Liver (tissue), 9 donors: ENCODE results near the gene SF3B6. TPM values are rescaled to one million over a fixed set of nuclear protein-coding genes. Genes with fewer than 3 reads are reported as not detected.

Experiments
- DNase-seq: peaks from one replicate; pipeline ENCODE4 v3.0.0-alpha.2; 2017; ENCODE audit warnings: low spot score
- H3K27ac ChIP-seq, 2 donors: one replicate each; pipeline ENCODE4 v1.7.0; 2013; ENCODE audit warnings: inconsistent platforms in 2 of 2, low read length in 2 of 2, control low read depth in 1 of 2, low read depth in 1 of 2, mild to moderate bottlenecking in 1 of 2
- H3K27me3 ChIP-seq, 4 donors: one replicate each; pipeline versions ENCODE4 v1.6.1 to v1.7.0; 2013; ENCODE audit warnings: low read length in 3 of 4, inconsistent platforms in 1 of 4, mild to moderate bottlenecking in 1 of 4, moderate library complexity in 1 of 4; ENCODE audit not compliant: control insufficient read depth in 4 of 4, insufficient read depth in 4 of 4
- H3K36me3 ChIP-seq, 4 donors: one replicate each; pipeline versions ENCODE4 v1.6.1 to v1.7.0; 2013; ENCODE audit warnings: low read length in 3 of 4, mild to moderate bottlenecking in 3 of 4, low read depth in 1 of 4, moderate library complexity in 1 of 4; ENCODE audit not compliant: control insufficient read depth in 4 of 4, insufficient read depth in 3 of 4
- H3K4me1 ChIP-seq, 4 donors: one replicate each; pipeline versions ENCODE4 v1.6.1 to v1.7.0; 2013; ENCODE audit warnings: low read length in 3 of 4, mild to moderate bottlenecking in 3 of 4, moderate library complexity in 1 of 4; ENCODE audit not compliant: control insufficient read depth in 4 of 4, insufficient read depth in 4 of 4
- H3K4me3 ChIP-seq, 3 donors: one replicate each; pipeline versions ENCODE4 v1.6.1 to v1.7.0; 2013; ENCODE audit warnings: low read length in 3 of 3, control low read depth in 1 of 3, low read depth in 1 of 3, mild to moderate bottlenecking in 1 of 3
- H3K9ac ChIP-seq, 2 donors: one replicate each; pipeline ENCODE4 v1.7.0; 2013; ENCODE audit warnings: low read length in 2 of 2, mild to moderate bottlenecking in 2 of 2, moderate library complexity in 2 of 2, control low read depth in 1 of 2, low read depth in 1 of 2
- H3K9me3 ChIP-seq, 4 donors: one replicate each; pipeline versions ENCODE4 v1.6.1 to v1.7.0; 2013; ENCODE audit warnings: low read length in 3 of 4; ENCODE audit not compliant: control insufficient read depth in 4 of 4
- ATF3 ChIP-seq: IDR thresholded peaks from 2 replicates; pipeline ENCODE4 v1.6.1; 2016; ENCODE audit warnings: antibody characterized with exemption
- CTCF ChIP-seq: fragments of 150-350 bp; IDR thresholded peaks from 2 replicates; pipeline ENCODE4 v1.5.1; 2017; ENCODE audit warnings: improper control_type of control experiment, low read depth, low read length; ENCODE audit not compliant: missing input control
- EGR1 ChIP-seq, 2 donors: IDR thresholded peaks; 2 replicates each; pipeline ENCODE4 v1.6.1; 2016 to 2018; ENCODE audit warnings: antibody characterized with exemption in 2 of 2, low read depth in 2 of 2
- FOXA1 ChIP-seq: IDR thresholded peaks from 2 replicates; pipeline ENCODE4 v1.6.1; 2016; ENCODE audit warnings: antibody characterized with exemption
- FOXA2 ChIP-seq: IDR thresholded peaks from 2 replicates; pipeline ENCODE4 v1.6.1; 2016; ENCODE audit warnings: antibody characterized with exemption
- GABPA ChIP-seq, 2 donors: IDR thresholded peaks in 1 of 2; conservative IDR thresholded peaks in 1 of 2; 2 replicates each; pipeline ENCODE4 v1.6.1; 2016; ENCODE audit warnings: antibody characterized with exemption in 2 of 2, mild to moderate bottlenecking in 1 of 2, moderate library complexity in 1 of 2
- HNF4A ChIP-seq, 2 donors: conservative IDR thresholded peaks; 2 replicates each; pipeline ENCODE4 v1.6.1; 2016; ENCODE audit warnings: antibody characterized with exemption in 2 of 2, mild to moderate bottlenecking in 2 of 2
- HNF4G ChIP-seq: IDR thresholded peaks from 2 replicates; pipeline ENCODE4 v1.6.1; 2016; ENCODE audit warnings: antibody characterized with exemption
- JUND ChIP-seq, 2 donors: IDR thresholded peaks; 2 replicates each; pipeline ENCODE4 v1.6.1; 2016; ENCODE audit warnings: antibody characterized with exemption in 2 of 2
- MAX ChIP-seq: IDR thresholded peaks from 2 replicates; pipeline ENCODE4 v1.6.1; 2016; ENCODE audit warnings: antibody characterized with exemption
- NR2F2 ChIP-seq: IDR thresholded peaks from 2 replicates; pipeline ENCODE4 v1.6.1; 2016; ENCODE audit warnings: antibody characterized with exemption
- RAD21 ChIP-seq, 2 donors: IDR thresholded peaks; 2 replicates each; pipeline ENCODE4 v1.6.1; 2016; ENCODE audit warnings: antibody characterized with exemption in 2 of 2, mild to moderate bottlenecking in 2 of 2
- REST ChIP-seq: IDR thresholded peaks from 2 replicates; pipeline ENCODE4 v1.6.1; 2016; ENCODE audit warnings: antibody characterized with exemption, mild to moderate bottlenecking
- RXRA ChIP-seq, 2 donors: IDR thresholded peaks; 2 replicates each; pipeline ENCODE4 v1.6.1; 2017 to 2018; ENCODE audit warnings: antibody characterized with exemption in 2 of 2, mild to moderate bottlenecking in 1 of 2
- SP1 ChIP-seq: IDR thresholded peaks from 2 replicates; pipeline ENCODE4 v1.6.1; 2018; ENCODE audit warnings: antibody characterized with exemption, mild to moderate bottlenecking
- TAF1 ChIP-seq: conservative IDR thresholded peaks from 2 replicates; pipeline ENCODE4 v1.6.1; 2016; ENCODE audit warnings: antibody characterized with exemption, mild to moderate bottlenecking
- YY1 ChIP-seq: IDR thresholded peaks from 2 replicates; pipeline ENCODE4 v1.6.1; 2016; ENCODE audit warnings: antibody characterized with exemption, mild to moderate bottlenecking
- ZBTB33 ChIP-seq: IDR thresholded peaks from 2 replicates; pipeline ENCODE4 v1.6.1; 2016; ENCODE audit warnings: antibody characterized with exemption
- WGBS: extraction: QIAGEN DNeasy Blood & Tissue Kit; methylation state at CpG from one replicate; pipeline ENCODE4 v1.1.7; 2013; 5-methylcytosine and 5-hydroxymethylcytosine counted together
- polyA plus RNA-seq, 2 donors: library from polyadenylated mRNA; stranded (reverse) in 1 of 2; unstranded in 1 of 2; fragments of 200-250 nt in 1 of 2; fragments of >200 nt in 1 of 2; fragmentation: Nextera tagmentation in 1 of 2; extraction: Ambion mirVana in 1 of 2; gene quantifications; one replicate each; pipeline versions ENCODE4 v1.2.1 to v1.2.3, GENCODE V29; 2013 to 2015
- total RNA-seq, 2 donors: library from RNA; depleted of rRNA; stranded (reverse); fragments of >200 nt; gene quantifications; one replicate each; pipeline ENCODE4 v1.2.3, GENCODE V29; 2014
- donor health status: healthy.
- donor health status: healthy.
- donor health status: healthy.
- donor health status: healthy.
- donor health status: healthy.

SF3B6 gene
- total and polyA plus RNA-seq, 4 donors: 31.0 to 104 (median 75.6) TPM

- H3K4me3 ChIP-seq: no peak overlapping the region
- no peaks in the 10 kb centered on the region for H3K9me3 ChIP-seq
- WGBS: 92% methylated on average over 2 of the region's 2 CpGs
- H3K9ac ChIP-seq: no peak overlapping the region
- H3K36me3 ChIP-seq: peaks cover 4 to 33% (median 14%) of the 10 kb centered on the region in 4 donors
- H3K27me3 ChIP-seq: no peaks in the 10 kb centered on the region
- no peaks in the 10 kb centered on the region for H3K4me1 ChIP-seq
- no peak for TF ChIP-seq HNF4G
- TF ChIP-seq TAF1: no peak
- TF ChIP-seq JUND (IDR thresholded peaks at IDR 0.05): no peak
- no peak for TF ChIP-seq HNF4A (conservative IDR thresholded peaks at IDR 0.05)
- no peak for TF ChIP-seq NR2F2
- TF ChIP-seq RXRA (IDR thresholded peaks at IDR 0.05): no peak
- TF ChIP-seq FOXA2: no peak
- no peak for TF ChIP-seq ATF3
- TF ChIP-seq YY1: no peak
- no peak for TF ChIP-seq MAX
- TF ChIP-seq ZBTB33: no peak
- TF ChIP-seq EGR1 (IDR thresholded peaks at IDR 0.05; ENCODE audit: low read depth in 2 of 2): no peak
- no peak for TF ChIP-seq GABPA (IDR thresholded peaks at IDR 0.05 in 1 of 2, conservative IDR thresholded peaks at IDR 0.05 in 1 of 2)
- TF ChIP-seq REST: no peak
- no peak for TF ChIP-seq CTCF
- TF ChIP-seq RAD21 (IDR thresholded peaks at IDR 0.05): no peak
- TF ChIP-seq FOXA1: no peak
- no peak for TF ChIP-seq SP1
- no peak overlapping the region for H3K27ac ChIP-seq
- DNase-seq: no peak
Measured at GRCh38 chr2:24026233-24026632, 49.9 kb downstream of the SF3B6 start.
